Heart left ventricle (tissue), 13 donors: ENCODE results near the gene BCLAF3.

Experiments
- CTCF ChIP-seq, 12 donors: fragments of 200-600 bp; sonication (generic) in 4 of 12; IDR thresholded peaks; one replicate each; pipeline versions ENCODE4 v1.5.0 to v1.8.0; 2018 to 2022; ENCODE audit warnings: antibody characterized with exemption in 12 of 12, mild to moderate bottlenecking in 5 of 12
- POLR2A ChIP-seq, 2 donors: fragments of 450-650 bp; IDR thresholded peaks; one replicate each; pipeline ENCODE4 v1.6.1; 2017; ENCODE audit warnings: antibody characterized with exemption in 2 of 2, mild to moderate bottlenecking in 2 of 2, moderate library complexity in 2 of 2
- donor health status: ischemic (EF 13 %, LVEDD 7.1; RV severe dilation, severe dysfunction).
- donor health status: DM: no; HTN: yes; CAD: no.
- donor health status: DM: no; HTN: no; CAD: no.
- donor health status: ischemic (EF 25% LVEDD 6.9; RV normal size, moderate dysfunction).
- donor health status: ischemic (EF 25% LVEDD 5.7; RV mildly dilated, moderate dysfunction).
- donor health status: ischemic (EF 35%, LVEDD 5.7; RV mildly dilated, moderate dysfunction).
- donor health status: nonischemic (EF 11% LVEDD 7.7; RV severe dilation, severe dysfunction).
- donor health status: DM: yes; HTN: yes; CAD: no.
- donor health status: PGD.
- donor health status: ischemic (EF 29% LVEDD 5.4; RV normal size, mild dysfunction).
- donor health status: nonischemic (EF 23%, LVEDD 6.1; RV moderate dilation, normal function).

DNA sequence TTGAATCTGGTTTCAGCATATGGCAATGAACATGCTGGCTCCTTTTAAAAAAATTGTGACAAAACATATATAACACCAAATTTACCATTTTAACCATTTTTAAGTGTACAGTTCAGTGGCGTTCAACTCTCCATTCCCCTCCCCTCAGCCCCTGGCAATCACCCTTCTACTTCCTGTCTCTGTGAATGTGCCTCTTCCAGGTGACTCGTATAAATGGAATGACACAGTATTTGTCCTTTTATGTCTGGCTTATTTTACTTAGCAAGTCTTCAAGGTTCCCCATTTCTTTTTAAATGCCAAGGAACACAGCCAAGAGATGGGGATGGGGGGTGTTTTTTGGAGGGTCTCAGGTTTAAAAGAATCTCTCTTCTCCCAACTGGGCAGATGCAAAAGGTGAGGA lies 35.4 kb upstream of the BCLAF3 start:
- TF ChIP-seq CTCF (IDR thresholded peaks at IDR 0.05), result no peak
- TF ChIP-seq POLR2A (IDR thresholded peaks at IDR 0.05), result no peak
